ENCODE results near the gene TAGLN2. TPM values are rescaled to one million over a fixed set of nuclear protein-coding genes. Genes with fewer than 3 reads are reported as not detected.

TAGLN2 gene
- total RNA-seq, result 84.2 TPM
- 100 to 1,000 TPM; 167 to 251 (median 202) TPM for polyA plus RNA-seq (ENCODE audit: insufficient read depth in 1 of 8, insufficient read length in 8 of 8, low replicate concordance in 1 of 8)
- long read RNA-seq, donor 1, transcript TAGLN2-203 (5 exons, 1,604 nt), result major isoform, 21 of 21 reads
- long read RNA-seq, donor 1, partial matches to known transcripts, result 0 of 21 reads
- long read RNA-seq, donor 1, other reads (novel, unspliced or antisense), result 0 of 21 reads
- long read RNA-seq, donor 2, transcript TAGLN2-203 (5 exons, 1,604 nt), result major isoform, 7 of 7 reads
- long read RNA-seq, donor 2, partial matches to known transcripts, result 0 of 7 reads
- long read RNA-seq, donor 2, other reads (novel, unspliced or antisense), result 0 of 7 reads
- long read RNA-seq, donor 3, transcript TAGLN2-203 (5 exons, 1,604 nt), result major isoform, 38 of 52 reads
- long read RNA-seq, donor 3, partial matches to known transcripts, result 13 of 52 reads
- long read RNA-seq, donor 3, other reads (novel, unspliced or antisense), result 0 of 52 reads
- long read RNA-seq, donor 4, transcript TAGLN2-203 (5 exons, 1,604 nt), result major isoform, 38 of 62 reads
- long read RNA-seq, donor 4, partial matches to known transcripts, result 24 of 62 reads
- long read RNA-seq, donor 4, other reads (novel, unspliced or antisense), result 0 of 62 reads
- long read RNA-seq, donor 5, transcript TAGLN2-203 (5 exons, 1,604 nt), result major isoform, 138 of 257 reads
- long read RNA-seq, donor 5, partial matches to known transcripts, result 119 of 257 reads
- long read RNA-seq, donor 5, other reads (novel, unspliced or antisense), result 0 of 257 reads
- long read RNA-seq, donor 6, transcript TAGLN2-203 (5 exons, 1,604 nt), result major isoform, 91 of 122 reads
- long read RNA-seq, donor 6, partial matches to known transcripts, result 30 of 122 reads
- long read RNA-seq, donor 6, other reads (novel, unspliced or antisense), result 0 of 122 reads
- long read RNA-seq, donor 7, transcript TAGLN2-203 (5 exons, 1,604 nt), result major isoform, 91 of 114 reads
- long read RNA-seq, donor 7, partial matches to known transcripts, result 20 of 114 reads
- long read RNA-seq, donor 7, other reads (novel, unspliced or antisense), result 0 of 114 reads
- long read RNA-seq, donor 8, transcript TAGLN2-203 (5 exons, 1,604 nt), result major isoform, 69 of 89 reads
- long read RNA-seq, donor 8, partial matches to known transcripts, result 17 of 89 reads
- long read RNA-seq, donor 8, other reads (novel, unspliced or antisense), result 0 of 89 reads
- long read RNA-seq, donor 9, transcript TAGLN2-203 (5 exons, 1,604 nt), result major isoform, 44 of 60 reads
- long read RNA-seq, donor 9, partial matches to known transcripts, result 16 of 60 reads
- long read RNA-seq, donor 9, other reads (novel, unspliced or antisense), result 0 of 60 reads
- long read RNA-seq, donor 10, transcript TAGLN2-203 (5 exons, 1,604 nt), result major isoform, 60 of 93 reads
- long read RNA-seq, donor 10, partial matches to known transcripts, result 31 of 93 reads
- long read RNA-seq, donor 10, other reads (novel, unspliced or antisense), result 0 of 93 reads
- long read RNA-seq, donor 11, transcript TAGLN2-203 (5 exons, 1,604 nt), result major isoform, 46 of 75 reads
- long read RNA-seq, donor 11, partial matches to known transcripts, result 27 of 75 reads
- long read RNA-seq, donor 11, other reads (novel, unspliced or antisense), result 0 of 75 reads

DNA sequence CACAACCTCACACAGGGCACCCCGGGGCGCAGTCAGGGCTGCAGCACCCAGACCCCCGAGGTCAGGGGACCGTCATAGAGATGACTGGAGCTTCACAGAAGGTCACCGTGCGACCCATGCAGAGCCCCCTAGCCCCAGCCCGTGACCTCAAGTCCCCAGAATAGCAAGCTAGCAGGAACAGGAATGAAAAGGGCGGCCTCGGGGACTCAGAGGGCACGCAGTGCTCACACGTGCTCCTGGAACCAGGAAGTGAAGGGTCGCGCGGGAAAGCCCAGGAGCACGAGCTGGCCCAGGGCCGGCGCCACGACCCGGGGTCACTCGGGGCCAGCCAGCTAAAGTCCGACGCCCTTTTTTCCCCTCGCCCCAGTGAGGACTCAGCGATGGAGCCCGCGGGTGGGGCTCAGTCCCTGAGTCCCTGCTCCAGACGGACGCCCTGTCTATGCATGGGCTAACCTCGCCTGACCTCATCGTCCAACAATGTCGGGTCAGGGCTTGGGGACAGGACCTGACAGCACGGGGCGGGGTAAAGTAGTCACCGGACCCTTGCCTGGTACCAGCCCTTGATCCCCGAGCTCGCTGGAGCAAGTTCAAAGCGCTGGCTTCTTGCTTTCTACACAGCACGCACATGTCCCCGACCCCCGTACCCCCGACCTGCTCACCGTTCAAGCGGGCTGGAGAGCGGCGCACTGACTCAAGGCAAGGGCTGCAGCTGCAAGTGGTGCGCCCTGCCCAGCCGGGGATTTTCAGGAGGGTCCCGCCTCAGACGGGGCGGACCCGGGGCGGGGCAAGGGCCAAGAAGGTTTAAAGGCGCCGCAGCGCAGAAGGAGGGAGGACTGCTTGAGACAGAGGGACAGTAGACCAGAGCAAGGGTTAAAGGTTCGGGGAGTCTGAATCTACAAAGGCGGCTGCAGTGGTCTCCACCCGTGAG lies at the start of gene TAGLN2:
TAGLN2 (minus strand) TSS at position 717 of the 928 bp plus-strand sequence. CDS start 4,998 bp downstream, outside the sequence.
- under 1% methylated on average over 56 of the region's 58 CpGs for WGBS (ENCODE audit: insufficient coverage)
- Histone ChIP-seq H3K4me3 (ENCODE audit: low read length) (peak within 1 kb of the TSS; percentile 97), H3K27ac (ENCODE audit: low read length) (peak within 1 kb of the TSS; percentile 95), H3K27me3 (ENCODE audit: control insufficient read depth, insufficient read depth, low read length) (no peaks in the 10 kb centered on the region), H3K9me3 (replicated peaks; ENCODE audit: control insufficient read depth, low read depth, low read length) (no peaks in the 10 kb centered on the region), H3K36me3 (ENCODE audit: control insufficient read depth, insufficient read depth, low read length) (peaks cover 16% of the 10 kb centered on the region), H3K4me1 (ENCODE audit: control insufficient read depth, insufficient read depth, low read length) (peaks cover 50% of the 10 kb centered on the region)
- peak; percentile 97 for DNase-seq

DNA sequence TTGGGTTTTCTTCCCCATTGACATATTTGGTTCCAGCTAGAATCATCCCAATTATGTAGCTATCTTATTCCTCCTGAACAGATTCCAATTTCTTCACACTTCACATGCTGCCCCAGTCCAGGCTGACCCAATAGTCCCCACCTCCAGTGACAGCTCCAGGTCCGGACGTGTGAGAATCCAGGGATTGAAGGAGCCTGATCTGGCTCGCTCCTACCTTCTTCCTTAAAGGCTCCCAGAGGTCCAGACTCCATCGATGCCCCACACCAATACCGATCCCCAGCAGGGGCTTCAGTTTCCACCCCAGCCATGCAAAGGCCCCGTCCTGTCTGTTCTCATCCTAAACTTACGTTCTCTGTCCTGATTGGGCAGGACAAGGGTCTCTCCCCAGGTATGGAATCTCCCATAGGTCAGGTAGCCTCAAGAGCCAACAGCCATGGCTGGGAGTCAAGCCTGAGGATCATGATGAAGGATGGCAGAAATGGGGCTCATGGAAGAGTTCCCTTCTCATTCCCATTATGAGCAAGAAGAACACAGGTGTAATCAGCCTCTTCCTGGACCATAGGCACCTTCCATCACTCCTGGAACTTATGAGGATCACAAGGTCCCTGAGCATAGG lies 49.2 kb upstream of the TAGLN2 start:
- DNase-seq, result no peak
- Histone ChIP-seq H3K4me3 (ENCODE audit: low read length) (no peak overlapping the region), H3K36me3 (ENCODE audit: control insufficient read depth, insufficient read depth, low read length) (no peaks in the 10 kb centered on the region), H3K4me1 (ENCODE audit: control insufficient read depth, insufficient read depth, low read length) (no peaks in the 10 kb centered on the region), H3K27ac (ENCODE audit: low read length) (no peak overlapping the region), H3K9me3 (replicated peaks; ENCODE audit: control insufficient read depth, low read depth, low read length) (no peaks in the 10 kb centered on the region), H3K27me3 (ENCODE audit: control insufficient read depth, insufficient read depth, low read length) (peaks cover 8% of the 10 kb centered on the region)
- 89% methylated on average over 5 of the region's 7 CpGs for WGBS (ENCODE audit: insufficient coverage)

DNA sequence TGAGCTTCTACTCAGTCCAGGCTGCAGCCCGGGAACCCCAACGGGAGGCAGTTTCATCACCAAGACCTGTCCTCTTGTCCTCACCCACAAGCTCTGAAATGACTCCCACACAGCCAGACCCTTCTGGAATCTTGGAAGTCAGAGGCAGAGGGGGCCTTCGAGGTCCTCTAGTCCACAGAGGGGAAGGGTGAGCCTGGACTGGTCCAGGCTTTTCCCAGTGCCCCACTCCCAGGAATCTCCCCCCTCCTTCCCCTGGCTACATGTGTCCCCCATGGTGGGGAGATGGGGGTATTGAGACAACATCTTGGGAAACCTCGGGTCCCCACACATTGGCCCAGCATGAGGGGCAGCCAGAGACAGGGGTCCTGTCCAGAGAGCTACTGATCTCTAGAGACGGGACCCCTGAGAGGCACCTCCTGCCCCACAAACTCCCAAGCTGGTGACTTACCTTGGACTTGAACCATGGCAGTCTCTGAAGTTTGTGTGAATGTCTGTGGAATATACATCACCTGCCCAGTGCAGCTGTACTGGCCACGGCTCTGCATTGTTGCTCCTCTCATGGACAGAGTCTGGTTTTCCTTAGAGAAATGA lies 48.1 kb upstream of the TAGLN2 start:
- Histone ChIP-seq H3K27me3 (ENCODE audit: control insufficient read depth, insufficient read depth, low read length) (peaks cover 8% of the 10 kb centered on the region), H3K4me3 (ENCODE audit: low read length) (no peak overlapping the region), H3K4me1 (ENCODE audit: control insufficient read depth, insufficient read depth, low read length) (no peaks in the 10 kb centered on the region), H3K36me3 (ENCODE audit: control insufficient read depth, insufficient read depth, low read length) (no peaks in the 10 kb centered on the region), H3K27ac (ENCODE audit: low read length) (no peak overlapping the region), H3K9me3 (replicated peaks; ENCODE audit: control insufficient read depth, low read depth, low read length) (no peaks in the 10 kb centered on the region)
- no CpG with 5 or more reads among the region's 6 CpGs for WGBS (ENCODE audit: insufficient coverage)
- no peak for DNase-seq

DNA sequence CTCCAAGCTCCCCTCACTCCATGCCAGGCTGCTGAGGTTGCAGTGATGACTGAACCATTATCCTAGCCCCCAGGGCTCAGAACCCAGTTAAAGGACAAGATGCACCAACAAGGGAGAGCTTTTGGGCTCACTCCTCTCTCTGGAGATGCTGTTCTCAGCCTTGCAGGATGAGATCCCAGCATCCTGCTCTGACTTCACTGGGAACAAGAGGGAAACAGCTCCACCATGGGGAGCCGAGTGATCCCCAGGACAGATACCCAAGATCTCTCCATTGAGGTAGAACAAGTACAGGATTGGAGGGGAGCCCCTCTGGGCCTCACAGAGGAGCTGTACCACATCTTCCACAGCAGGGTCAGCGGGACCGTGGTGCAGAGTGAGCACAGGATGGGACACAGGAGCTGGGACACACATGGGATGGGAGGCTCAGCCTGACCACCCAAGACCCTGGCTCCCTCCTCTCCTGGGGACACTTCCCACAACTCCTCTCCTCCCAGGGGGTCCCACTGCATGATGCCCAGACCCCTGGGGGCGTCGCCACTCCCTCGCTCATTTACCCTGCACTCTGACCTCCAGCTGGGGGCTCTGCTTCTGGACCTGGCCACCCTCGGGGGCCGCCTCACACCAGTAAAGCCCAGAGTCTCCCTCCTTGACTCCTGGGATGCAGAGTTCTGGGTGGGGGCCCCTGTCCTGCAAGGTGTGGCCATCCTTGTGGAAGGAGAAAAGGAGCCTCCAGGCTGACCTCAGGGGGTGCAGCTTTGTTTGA lies 47.3 kb upstream of the TAGLN2 start:
- Histone ChIP-seq H3K4me3 (ENCODE audit: low read length) (no peak overlapping the region), H3K27me3 (ENCODE audit: control insufficient read depth, insufficient read depth, low read length) (peaks cover 4% of the 10 kb centered on the region), H3K27ac (ENCODE audit: low read length) (no peak overlapping the region), H3K4me1 (ENCODE audit: control insufficient read depth, insufficient read depth, low read length) (no peaks in the 10 kb centered on the region), H3K36me3 (ENCODE audit: control insufficient read depth, insufficient read depth, low read length) (no peaks in the 10 kb centered on the region), H3K9me3 (replicated peaks; ENCODE audit: control insufficient read depth, low read depth, low read length) (no peaks in the 10 kb centered on the region)
- whole genome bisulfite sequencing (ENCODE audit: insufficient coverage), result 79% methylated on average over 4 of the region's 8 CpGs
- no peak for DNase-seq

DNA sequence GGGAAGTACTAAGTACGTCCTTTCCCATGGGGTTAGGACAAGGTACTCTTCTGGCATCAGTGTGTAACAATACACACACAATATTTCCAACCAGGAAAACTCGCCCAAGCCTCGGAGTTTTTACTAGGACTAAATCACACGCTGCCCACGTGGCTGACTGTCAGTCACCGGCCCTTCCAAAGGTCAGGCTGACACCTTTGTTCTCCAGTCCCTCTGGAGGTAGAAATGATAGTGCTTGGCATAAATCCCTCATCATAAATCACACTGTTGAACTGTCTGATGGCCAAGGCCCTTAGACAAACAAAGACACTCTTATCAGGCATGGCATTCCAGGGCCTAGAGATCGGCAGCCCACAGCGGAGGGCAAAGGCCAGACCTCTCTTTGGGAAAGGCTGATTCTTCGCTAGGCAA lies 45.6 kb upstream of the TAGLN2 start:
- 60% methylated on average over 4 of the region's 9 CpGs for WGBS (ENCODE audit: insufficient coverage)
- no peak for DNase-seq
- Histone ChIP-seq H3K36me3 (ENCODE audit: control insufficient read depth, insufficient read depth, low read length) (no peaks in the 10 kb centered on the region), H3K4me1 (ENCODE audit: control insufficient read depth, insufficient read depth, low read length) (no peaks in the 10 kb centered on the region), H3K4me3 (ENCODE audit: low read length) (no peak overlapping the region), H3K27ac (ENCODE audit: low read length) (no peak overlapping the region), H3K9me3 (replicated peaks; ENCODE audit: control insufficient read depth, low read depth, low read length) (no peaks in the 10 kb centered on the region), H3K27me3 (ENCODE audit: control insufficient read depth, insufficient read depth, low read length) (peaks cover 4% of the 10 kb centered on the region)

DNA sequence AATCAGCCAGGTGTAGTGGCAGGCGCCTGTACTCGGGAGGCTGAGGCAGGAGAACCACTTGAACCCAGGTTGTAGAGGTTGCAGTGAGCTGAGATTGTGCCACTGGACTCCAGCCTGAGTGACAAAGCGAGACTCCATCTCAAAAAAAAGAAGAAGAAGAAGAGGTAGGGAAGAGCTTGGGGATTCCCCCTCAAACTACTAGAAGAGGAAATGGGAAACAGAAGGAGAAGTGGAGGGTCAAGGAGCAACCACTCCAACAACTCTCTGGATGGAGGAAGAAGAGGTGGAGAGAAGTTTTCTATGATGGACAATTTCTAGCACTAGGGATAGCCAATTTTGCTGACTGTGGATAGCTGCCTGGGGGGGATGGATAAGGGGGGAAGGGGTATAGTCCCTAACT lies 43.6 kb upstream of the TAGLN2 start:
- no peaks in the 10 kb centered on the region for H3K36me3 ChIP-seq (ENCODE audit: control insufficient read depth, insufficient read depth, low read length)
- H3K27ac ChIP-seq (ENCODE audit: low read length), result no peak overlapping the region

DNA sequence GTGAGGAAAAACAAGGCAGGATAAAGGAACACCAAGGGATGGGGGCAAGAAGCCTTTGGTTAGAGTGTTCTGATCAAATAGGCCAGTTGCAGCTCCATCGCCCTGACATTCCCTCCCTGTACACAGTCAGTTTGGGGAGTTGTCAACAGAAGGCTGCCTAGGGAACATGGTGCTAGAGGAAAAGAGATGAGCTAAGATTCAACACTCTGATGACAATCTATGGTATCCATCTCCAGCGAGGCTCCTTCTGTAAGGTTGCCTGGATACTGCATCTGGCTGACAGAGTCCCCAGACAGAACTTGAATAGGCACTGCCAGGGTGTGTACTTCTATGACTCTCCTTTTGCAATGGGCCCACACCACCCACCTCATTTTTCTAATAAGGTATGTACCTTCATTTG lies 40.0 kb upstream of the TAGLN2 start:
- H3K27ac ChIP-seq (ENCODE audit: low read length), result no peak overlapping the region
- H3K4me1 ChIP-seq (ENCODE audit: control insufficient read depth, insufficient read depth, low read length), result no peaks in the 10 kb centered on the region
- H3K9me3 ChIP-seq (replicated peaks; ENCODE audit: control insufficient read depth, low read depth, low read length), result no peaks in the 10 kb centered on the region
- 89% methylated on average over 1 of the region's 2 CpGs for WGBS (ENCODE audit: insufficient coverage)
- DNase-seq, result no peak
- no peaks in the 10 kb centered on the region for H3K36me3 ChIP-seq (ENCODE audit: control insufficient read depth, insufficient read depth, low read length)
- H3K27me3 ChIP-seq (ENCODE audit: control insufficient read depth, insufficient read depth, low read length), result peaks cover 2% of the 10 kb centered on the region
- H3K4me3 ChIP-seq (ENCODE audit: low read length), result no peak overlapping the region

More for the DNA sequence above, 43.6 kb upstream of the TAGLN2 start:
- Histone ChIP-seq H3K27me3 (ENCODE audit: control insufficient read depth, insufficient read depth, low read length) (peaks cover 4% of the 10 kb centered on the region), H3K4me3 (ENCODE audit: low read length) (no peak overlapping the region), H3K9me3 (replicated peaks; ENCODE audit: control insufficient read depth, low read depth, low read length) (no peaks in the 10 kb centered on the region), H3K4me1 (ENCODE audit: control insufficient read depth, insufficient read depth, low read length) (no peaks in the 10 kb centered on the region)
- DNase-seq, result no peak
- WGBS (ENCODE audit: insufficient coverage), result 100% methylated on average over 2 of the region's 3 CpGs

DNA sequence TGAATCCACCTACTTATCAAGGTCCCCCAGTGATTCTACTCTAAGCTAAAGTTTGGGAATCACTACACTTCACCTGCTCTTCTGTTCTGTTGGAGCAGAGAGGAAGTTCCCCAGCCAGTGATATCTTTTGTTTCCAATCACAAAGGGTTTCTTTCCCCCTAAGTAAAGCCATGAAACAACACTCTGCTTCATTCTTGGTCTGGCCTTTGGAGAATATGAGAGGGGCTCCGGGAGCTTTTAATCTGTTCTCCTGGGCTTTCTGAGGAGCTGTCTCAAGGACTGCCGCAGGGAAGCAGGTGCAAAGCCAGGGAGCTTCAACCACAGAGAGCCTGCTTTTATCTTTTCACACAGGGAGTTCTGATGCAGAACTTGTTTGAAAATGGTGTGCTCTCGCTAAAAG lies 38.8 kb upstream of the TAGLN2 start:
- no peak overlapping the region for H3K27ac ChIP-seq (ENCODE audit: low read length)
- no peaks in the 10 kb centered on the region for H3K9me3 ChIP-seq (replicated peaks; ENCODE audit: control insufficient read depth, low read depth, low read length)
- no peaks in the 10 kb centered on the region for H3K36me3 ChIP-seq (ENCODE audit: control insufficient read depth, insufficient read depth, low read length)
- H3K27me3 ChIP-seq (ENCODE audit: control insufficient read depth, insufficient read depth, low read length), result peaks cover 2% of the 10 kb centered on the region
- no peak overlapping the region for H3K4me3 ChIP-seq (ENCODE audit: low read length)
- H3K4me1 ChIP-seq (ENCODE audit: control insufficient read depth, insufficient read depth, low read length), result no peaks in the 10 kb centered on the region
- WGBS (ENCODE audit: insufficient coverage), result no CpG with 5 or more reads among the region's 3 CpGs
- no peak for DNase-seq
